Breast epithelium (tissue), 4 donors: ENCODE measurements around the gene UBE3B. TPM values are rescaled to one million over a fixed set of nuclear protein-coding genes. Genes with fewer than 3 reads are reported as not detected.

Experiments used
- DNase-seq, 2 donors: peaks; one replicate each; pipeline ENCODE4 v3.0.0-alpha.2; 2019; ENCODE audit warnings: low spot score in 2 of 2
- H3K27ac ChIP-seq, 2 donors: fragments of 200-600 bp; sonication (generic) in 1 of 2; one replicate each; pipeline ENCODE4 v1.5.1; 2016 to 2019; ENCODE audit warnings: mild to moderate bottlenecking in 1 of 2
- H3K27me3 ChIP-seq, 2 donors: fragments of 200-600 bp; sonication (generic) in 1 of 2; one replicate each; pipeline versions ENCODE4 v1.5.1 to v1.6.0; 2017 to 2019; ENCODE audit warnings: control low read depth in 1 of 2, mild to moderate bottlenecking in 1 of 2
- H3K36me3 ChIP-seq: fragments of 200-600 bp; one replicate; pipeline ENCODE4 v1.5.1; 2019
- H3K4me1 ChIP-seq, 2 donors: fragments of 200-600 bp; sonication (generic); one replicate each; pipeline ENCODE4 v1.5.1; 2016 to 2019; ENCODE audit warnings: control low read depth in 1 of 2
- H3K4me3 ChIP-seq, 3 donors: fragments of 200-600 bp; sonication (generic); 1 replicate in 2 of 3; 2 replicates in 1 of 3; pipeline ENCODE4 v1.5.1; 2016 to 2019; ENCODE audit warnings: mild to moderate bottlenecking in 3 of 3, moderate library complexity in 2 of 3
- H3K9me3 ChIP-seq, 2 donors: fragments of 200-600 bp; sonication (generic) in 1 of 2; one replicate each; pipeline ENCODE4 v1.5.1; 2016 to 2019; ENCODE audit warnings: control low read depth in 1 of 2
- CTCF ChIP-seq, 3 donors: fragments of 450-650 bp; IDR thresholded peaks; one replicate each; pipeline ENCODE4 v1.5.1; 2016 to 2017; ENCODE audit warnings: antibody characterized with exemption in 3 of 3, mild to moderate bottlenecking in 3 of 3, moderate library complexity in 3 of 3
- POLR2A ChIP-seq: fragments of 450-650 bp; IDR thresholded peaks from one replicate; pipeline ENCODE4 v1.6.1; 2016; ENCODE audit warnings: antibody characterized with exemption, mild to moderate bottlenecking, moderate library complexity
- POLR2AphosphoS5 ChIP-seq, 3 donors: sonication (generic); formaldehyde crosslinking; IDR thresholded peaks; one replicate each; pipeline ENCODE4 v1.6.1; 2017; ENCODE audit warnings: antibody characterized with exemption in 3 of 3
- intact Hi-C: fragments of 100-400 bp; cut with DNase I; formaldehyde crosslinking; loops from one replicate; pipeline ENCODE4 v1.15.1; 2023; ENCODE audit warnings: low total_unique reads
- total RNA-seq, 3 donors: library from RNA; depleted of rRNA; stranded (reverse); fragments of >200 nt; gene quantifications; one replicate each; pipeline ENCODE4 v1.1.0, GENCODE V29; 2016

The UBE3B gene
- total RNA-seq, 3 donors from 2014 or later = 34.7 to 54.7 (median 47.7) TPM

GRCh38 chr12:109500406-109501185 is 23.2 kb downstream of the UBE3B start:
- intact Hi-C loops = no loop called here
- TF ChIP-seq POLR2A = no peak
- no peak for TF ChIP-seq CTCF (IDR thresholded peaks at IDR 0.05)
- TF ChIP-seq POLR2AphosphoS5 (IDR thresholded peaks at IDR 0.05) = no peak

GRCh38 chr12:109501299-109501698 is 23.9 kb downstream of the UBE3B start:
- no peak for DNase-seq
- H3K4me1 ChIP-seq = no peaks in the 10 kb centered on the region
- TF ChIP-seq CTCF (IDR thresholded peaks at IDR 0.05) (no peak), POLR2A (no peak), POLR2AphosphoS5 (IDR thresholded peaks at IDR 0.05) (no peak)
- intact Hi-C loops = no loop called here
- H3K4me3 ChIP-seq = no peak overlapping the region
- H3K27ac ChIP-seq = no peak overlapping the region
- no peaks in the 10 kb centered on the region for H3K9me3 ChIP-seq
- H3K36me3 ChIP-seq = peaks cover 11% of the 10 kb centered on the region
- no peaks in the 10 kb centered on the region for H3K27me3 ChIP-seq

More at GRCh38 chr12:109500406-109501185, 23.2 kb downstream of the UBE3B start:
- Histone ChIP-seq H3K27me3 (no peaks in the 10 kb centered on the region), H3K4me1 (no peaks in the 10 kb centered on the region), H3K9me3 (no peaks in the 10 kb centered on the region), H3K27ac (no peak overlapping the region), H3K36me3 (peaks cover 11% of the 10 kb centered on the region), H3K4me3 (no peak overlapping the region)
- no peak for DNase-seq

DNA sequence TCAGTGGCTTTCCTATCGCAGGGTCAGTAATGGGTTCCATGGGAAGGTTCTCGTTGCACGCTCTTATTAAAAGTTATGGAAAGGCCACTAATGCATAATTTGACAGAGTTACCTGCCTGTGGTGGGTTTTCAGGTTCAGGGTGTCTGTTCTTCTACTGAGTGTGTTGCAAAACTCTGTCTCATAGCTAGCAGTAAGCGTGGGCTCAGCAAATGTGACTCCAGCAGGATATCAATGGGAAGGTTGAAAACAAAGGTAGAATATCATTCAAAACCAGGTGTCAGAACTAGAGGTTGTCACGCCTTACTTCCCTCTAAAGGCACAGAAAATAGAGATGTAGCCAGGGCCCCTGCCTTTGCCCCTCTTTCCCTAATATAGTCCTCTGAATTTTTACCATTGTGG is 24.9 kb downstream of the UBE3B start:
- TF ChIP-seq CTCF (IDR thresholded peaks at IDR 0.05) = no peak
- TF ChIP-seq POLR2AphosphoS5 (IDR thresholded peaks at IDR 0.05) = no peak
- no peak for TF ChIP-seq POLR2A
- Histone ChIP-seq H3K4me3 (no peak overlapping the region), H3K9me3 (no peaks in the 10 kb centered on the region), H3K4me1 (no peaks in the 10 kb centered on the region), H3K27me3 (no peaks in the 10 kb centered on the region), H3K36me3 (peaks cover 19% of the 10 kb centered on the region), H3K27ac (no peak overlapping the region)
- intact Hi-C loops = no loop called here
- DNase-seq = no peak

- Histone ChIP-seq H3K36me3 (peaks cover 18% of the 10 kb centered on the region), H3K4me3 (no peak overlapping the region), H3K27ac (no peak overlapping the region), H3K9me3 (no peaks in the 10 kb centered on the region), H3K27me3 (no peaks in the 10 kb centered on the region), H3K4me1 (no peaks in the 10 kb centered on the region)
- TF ChIP-seq POLR2AphosphoS5 (IDR thresholded peaks at IDR 0.05) (no peak), CTCF (IDR thresholded peaks at IDR 0.05) (no peak), POLR2A (no peak)
- DNase-seq = no peak
- intact Hi-C loops = no loop called here
Measured at GRCh38 chr12:109503611-109504010, 26.2 kb downstream of the UBE3B start.

DNA sequence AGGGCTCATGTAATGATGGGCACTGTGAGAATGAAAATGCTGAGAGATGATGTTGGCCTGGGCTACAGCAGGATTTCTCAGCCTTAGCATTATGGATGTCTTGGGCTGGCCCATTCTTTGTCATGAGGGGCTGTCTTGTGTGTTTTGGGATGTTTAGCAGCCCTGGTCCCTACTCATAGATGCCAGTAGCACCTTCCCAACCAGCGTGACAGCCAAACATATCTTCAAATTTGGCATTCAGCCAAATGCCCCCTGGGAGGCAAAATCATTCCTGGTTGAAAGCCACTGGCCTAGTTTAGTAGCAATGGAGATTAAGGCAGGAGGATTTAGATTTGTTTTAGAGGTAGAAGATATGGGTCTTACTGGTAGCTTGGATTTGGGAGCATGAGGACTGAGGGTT is 26.6 kb downstream of the UBE3B start:
- H3K27me3 ChIP-seq = no peaks in the 10 kb centered on the region
- intact Hi-C loops = no loop called here
- H3K36me3 ChIP-seq = peaks cover 17% of the 10 kb centered on the region
- no peak for DNase-seq
- no peaks in the 10 kb centered on the region for H3K4me1 ChIP-seq
- no peak overlapping the region for H3K27ac ChIP-seq
- no peaks in the 10 kb centered on the region for H3K9me3 ChIP-seq
- TF ChIP-seq CTCF (IDR thresholded peaks at IDR 0.05) (no peak), POLR2A (no peak), POLR2AphosphoS5 (IDR thresholded peaks at IDR 0.05) (no peak)
- no peak overlapping the region for H3K4me3 ChIP-seq
